Measurements from ENCODE around the gene TP53I13.

TP53I13 gene

GRCh38 chr17:29559640-29560039 lies 8.9 kb upstream of the TP53I13 start:
- Mint-ChIP-seq H3K27ac (no peak overlapping the region), H3K4me1 (peaks cover 23% of the 10 kb centered on the region), H3K4me3 (no peak overlapping the region), H3K27me3 (ENCODE audit: low read depth, poor library complexity) (peaks cover 59% of the 10 kb centered on the region), H3K9me3 (no peaks in the 10 kb centered on the region), H3K36me3 (ENCODE audit: low read depth) (no peaks in the 10 kb centered on the region)
- no peak for DNase-seq
- TF ChIP-seq CTCF (IDR thresholded peaks at IDR 0.05) = no peak

GRCh38 chr17:29560316-29560715 lies 8.2 kb upstream of the TP53I13 start:
- no peak for TF ChIP-seq CTCF (IDR thresholded peaks at IDR 0.05)
- H3K4me1 Mint-ChIP-seq = peaks cover 23% of the 10 kb centered on the region
- peaks cover 65% of the 10 kb centered on the region for H3K27me3 Mint-ChIP-seq (ENCODE audit: low read depth, poor library complexity)
- no peaks in the 10 kb centered on the region for H3K9me3 Mint-ChIP-seq
- H3K27ac Mint-ChIP-seq = no peak overlapping the region
- no peaks in the 10 kb centered on the region for H3K36me3 Mint-ChIP-seq (ENCODE audit: low read depth)
- H3K4me3 Mint-ChIP-seq = no peak overlapping the region
- DNase-seq = no peak

GRCh38 chr17:29561554-29562517 lies 6.7 kb upstream of the TP53I13 start:
- H3K27me3 Mint-ChIP-seq (ENCODE audit: low read depth, poor library complexity) = peaks cover 71% of the 10 kb centered on the region
- H3K27ac Mint-ChIP-seq = no peak overlapping the region
- no peaks in the 10 kb centered on the region for H3K9me3 Mint-ChIP-seq

GRCh38 chr17:29562615-29563014 lies 5.9 kb upstream of the TP53I13 start:
- peaks cover 78% of the 10 kb centered on the region for H3K27me3 Mint-ChIP-seq (ENCODE audit: low read depth, poor library complexity)
- no peaks in the 10 kb centered on the region for H3K36me3 Mint-ChIP-seq (ENCODE audit: low read depth)
- no peaks in the 10 kb centered on the region for H3K9me3 Mint-ChIP-seq
- peaks cover 29% of the 10 kb centered on the region for H3K4me1 Mint-ChIP-seq
- H3K4me3 Mint-ChIP-seq = no peak overlapping the region
- DNase-seq = no peak
- no peak overlapping the region for H3K27ac Mint-ChIP-seq
- TF ChIP-seq CTCF (IDR thresholded peaks at IDR 0.05) = no peak

More at GRCh38 chr17:29561554-29562517, 6.7 kb upstream of the TP53I13 start:
- no peak overlapping the region for H3K4me3 Mint-ChIP-seq
- no peak for TF ChIP-seq CTCF (IDR thresholded peaks at IDR 0.05)
- H3K36me3 Mint-ChIP-seq (ENCODE audit: low read depth) = no peaks in the 10 kb centered on the region
- peak; percentile 3 for DNase-seq
- H3K4me1 Mint-ChIP-seq = peaks cover 29% of the 10 kb centered on the region

GRCh38 chr17:29563816-29564215 lies 4.7 kb upstream of the TP53I13 start:
- no peak overlapping the region for H3K27ac Mint-ChIP-seq
- peaks cover 80% of the 10 kb centered on the region for H3K27me3 Mint-ChIP-seq (ENCODE audit: low read depth, poor library complexity)
- no peak for DNase-seq
- peaks cover 33% of the 10 kb centered on the region for H3K4me1 Mint-ChIP-seq
- no peaks in the 10 kb centered on the region for H3K9me3 Mint-ChIP-seq
- TF ChIP-seq CTCF (IDR thresholded peaks at IDR 0.05) = no peak
- no peak overlapping the region for H3K4me3 Mint-ChIP-seq
- no peaks in the 10 kb centered on the region for H3K36me3 Mint-ChIP-seq (ENCODE audit: low read depth)
